ENCODE data around the gene CDC42EP1. TPM values are rescaled to one million over a fixed set of nuclear protein-coding genes. Genes with fewer than 3 reads are reported as not detected.

CDC42EP1 gene
- total RNA-seq, 4 donors from 2014 or later = 11.3 to 24.5 (median 11.7) TPM

- TF ChIP-seq CTCF (IDR thresholded peaks at IDR 0.05; ENCODE audit: low read depth) = no peak
Observed at GRCh38 chr22:37518509-37519267, 41.6 kb upstream of the CDC42EP1 start.

- no peak for TF ChIP-seq CTCF (IDR thresholded peaks at IDR 0.05; ENCODE audit: low read depth)
Observed at GRCh38 chr22:37519268-37520195, 40.7 kb upstream of the CDC42EP1 start, which contains the start of gene CARD10. CARD10 (minus strand) TSS chr22:37519415; CDS start chr22:37519200, 215 bp downstream.

GRCh38 chr22:37520776-37521191, 39.5 kb upstream of the CDC42EP1 start:
- TF ChIP-seq CTCF (IDR thresholded peaks at IDR 0.05; ENCODE audit: low read depth) = no peak

- no peak for TF ChIP-seq CTCF (IDR thresholded peaks at IDR 0.05; ENCODE audit: low read depth)
Observed at GRCh38 chr22:37521236-37521739, 39.0 kb upstream of the CDC42EP1 start.

GRCh38 chr22:37522482-37522881, 37.8 kb upstream of the CDC42EP1 start:
- no peak for TF ChIP-seq CTCF (IDR thresholded peaks at IDR 0.05; ENCODE audit: low read depth)

- TF ChIP-seq CTCF (IDR thresholded peaks at IDR 0.05; ENCODE audit: low read depth) = no peak
Observed at GRCh38 chr22:37525073-37525745, 35.1 kb upstream of the CDC42EP1 start.

All from subcutaneous adipose tissue (tissue), 4 donors.